Stimulated activated CD4-positive, alpha-beta T cell treated with anti-CD3 and anti-CD28 coated beads, TNF-alpha, amount 100 ng/mL, for 48 hours (primary cell): ENCODE results near the gene KCNN3.
"Not testable (repeated sequence)": the region's sequence is repeated elsewhere in the genome, so short reads cannot be mapped to it uniquely, and the experiment has no call there.

Experiments
- DNase-seq, 3 donors: peaks; one replicate each; pipeline ENCODE4 v3.0.0-alpha.2; 2020; ENCODE audit warnings: low read depth in 3 of 3

Gene KCNN3

GRCh38 chr1:154870115-154870571 is at the start of gene KCNN3:
Gene KCNN3 (minus strand): TSS chr1:154870281. CDS start chr1:154869964, 317 bp downstream.
- peak; percentile 53 to 69 (median 62) for DNase-seq

GRCh38 chr1:154913273-154913672 is 43.2 kb upstream of the KCNN3 start:
- no peak for DNase-seq

GRCh38 chr1:154912755-154913154 is 42.7 kb upstream of the KCNN3 start:
- no peak for DNase-seq

- no peak for DNase-seq
These were observed 41.8 kb upstream of the KCNN3 start for GRCh38 chr1:154911691-154912550.

GRCh38 chr1:154910851-154911250 is 40.8 kb upstream of the KCNN3 start:
- no peak for DNase-seq

GRCh38 chr1:154908937-154909336 is 38.9 kb upstream of the KCNN3 start:
- DNase-seq, result no peak

- DNase-seq, result not testable (repeated sequence)
These were observed 38.0 kb upstream of the KCNN3 start for GRCh38 chr1:154908129-154908528.

- DNase-seq, result no peak
These were observed 36.6 kb upstream of the KCNN3 start for GRCh38 chr1:154906621-154907081.

GRCh38 chr1:154902938-154903566 is 33.0 kb upstream of the KCNN3 start:
- no peak for DNase-seq

GRCh38 chr1:154901591-154901990 is 31.5 kb upstream of the KCNN3 start:
- DNase-seq, result no peak

- DNase-seq, result no peak
These were observed 29.0 kb upstream of the KCNN3 start for GRCh38 chr1:154899041-154899440.

- DNase-seq, result no peak
These were observed 26.7 kb upstream of the KCNN3 start for GRCh38 chr1:154896771-154897286.

GRCh38 chr1:154895798-154896197 is 25.7 kb upstream of the KCNN3 start:
- no peak for DNase-seq

GRCh38 chr1:154891452-154891851 is 21.4 kb upstream of the KCNN3 start:
- DNase-seq, result no peak

- no peak for DNase-seq
These were observed 18.7 kb upstream of the KCNN3 start for GRCh38 chr1:154888757-154889156.

GRCh38 chr1:154886281-154887015 is 16.4 kb upstream of the KCNN3 start:
- no peak for DNase-seq

GRCh38 chr1:154884869-154885701 is 15.0 kb upstream of the KCNN3 start:
- DNase-seq, result no peak

- no peak for DNase-seq
These were observed 14.1 kb upstream of the KCNN3 start for GRCh38 chr1:154883919-154884868.

- DNase-seq, result no peak
These were observed 11.9 kb upstream of the KCNN3 start for GRCh38 chr1:154881820-154882535.
